Activated T-cell treated with anti-CD3 and anti-CD28 coated beads, Interleukin-2, amount 50 U/mL, for 4 hours (primary cell): ENCODE measurements around the gene IFNA7. TPM values are rescaled to one million over a fixed set of nuclear protein-coding genes. Genes with fewer than 3 reads are reported as not detected.
A peak's percentile ranks its signal among the peaks of the same experiment; 100 is the strongest.
"Not testable (repeated sequence)": the region's sequence is repeated elsewhere in the genome, so short reads cannot be mapped to it uniquely, and the experiment has no call there.

Source experiments
- ATAC-seq, 2 donors: fragments of 200-7000 bp; cut with Tn5 transposase; one replicate each; pipeline ENCODE4 v1.10.0; 2021
- DNase-seq: peaks from one replicate; pipeline ENCODE4 v3.0.0-alpha.2; 2020
- H3K27me3 Mint-ChIP-seq: one replicate; pipeline ENCODE4 v1.8.0; 2021; ENCODE audit warnings: low read depth, mixed read lengths
- H3K36me3 Mint-ChIP-seq: one replicate; pipeline ENCODE4 v1.8.0; 2022; ENCODE audit warnings: mixed read lengths; ENCODE audit not compliant: insufficient read depth
- H3K4me1 Mint-ChIP-seq: one replicate; pipeline ENCODE4 v1.8.0; 2021; ENCODE audit warnings: low read depth, mixed read lengths
- H3K4me3 Mint-ChIP-seq: one replicate; pipeline ENCODE4 v1.8.0; 2021; ENCODE audit warnings: mild to moderate bottlenecking, moderate library complexity, mixed read lengths
- H3K9me3 Mint-ChIP-seq: one replicate; pipeline ENCODE4 v1.8.0; 2021; ENCODE audit warnings: mixed read lengths
- total RNA-seq, 3 donors: library from RNA; stranded (reverse); gene quantifications; one replicate each; pipeline ENCODE4 v1.2.1, GENCODE V29; 2021

Gene IFNA7
- total RNA-seq, result not detected

DNA sequence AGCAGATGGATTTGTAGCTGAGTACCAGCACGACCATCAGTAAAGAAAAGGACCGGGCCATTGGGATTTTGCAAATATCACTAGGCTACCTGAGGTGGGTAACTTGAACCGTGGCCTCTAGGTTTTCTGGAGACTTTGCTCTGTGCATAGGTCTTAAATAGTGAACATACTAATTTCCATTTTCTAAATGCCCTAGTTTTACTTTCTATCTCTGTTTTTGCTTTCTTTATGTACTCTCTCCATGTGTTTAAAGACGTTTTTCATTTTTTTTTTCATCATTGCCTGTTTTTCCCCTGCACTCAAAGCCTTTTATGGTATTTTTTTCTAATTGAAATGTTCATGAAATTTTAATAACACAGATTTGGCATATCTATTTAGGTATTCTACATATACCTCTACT, at the start of gene IFNA7:
Gene IFNA7, minus strand, starts transcription at position 101 of the 400 bp plus-strand sequence. Its CDS starts 40 bp downstream, at position 61.
- H3K4me1 Mint-ChIP-seq, H3K9me3 Mint-ChIP-seq, DNase-seq, H3K4me3 Mint-ChIP-seq, ATAC-seq, H3K36me3 Mint-ChIP-seq: not testable (repeated sequence)
- peaks cover 14% of the 10 kb centered on the region for H3K27me3 Mint-ChIP-seq

DNA sequence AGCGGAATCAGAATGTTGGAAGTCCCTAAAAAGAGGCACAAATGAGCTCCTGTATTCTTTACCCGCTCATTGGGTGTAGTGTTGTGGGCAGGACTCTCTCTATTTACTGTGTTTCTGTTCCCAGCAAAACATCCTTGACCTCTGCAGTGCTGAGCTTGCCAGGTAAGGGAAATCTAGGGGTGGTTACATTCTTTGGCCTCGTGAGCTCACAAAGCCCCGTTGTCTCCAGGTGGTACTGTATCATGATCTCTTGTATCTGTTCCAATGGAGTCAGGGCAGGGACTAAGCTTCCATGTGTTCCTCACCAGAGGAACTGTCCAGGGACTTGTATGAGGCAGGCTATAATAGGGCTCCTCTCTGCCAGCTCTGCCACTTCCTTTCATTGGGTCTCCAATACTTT, 49.6 kb upstream of the IFNA7 start:
- ATAC-seq (no peak), DNase-seq (no peak)
- Mint-ChIP-seq H3K27me3 (peaks cover 24% of the 10 kb centered on the region), H3K4me3 (no peak overlapping the region), H3K36me3 (no peaks in the 10 kb centered on the region), H3K4me1 (peaks cover 4% of the 10 kb centered on the region), H3K9me3 (no peaks in the 10 kb centered on the region)

DNA sequence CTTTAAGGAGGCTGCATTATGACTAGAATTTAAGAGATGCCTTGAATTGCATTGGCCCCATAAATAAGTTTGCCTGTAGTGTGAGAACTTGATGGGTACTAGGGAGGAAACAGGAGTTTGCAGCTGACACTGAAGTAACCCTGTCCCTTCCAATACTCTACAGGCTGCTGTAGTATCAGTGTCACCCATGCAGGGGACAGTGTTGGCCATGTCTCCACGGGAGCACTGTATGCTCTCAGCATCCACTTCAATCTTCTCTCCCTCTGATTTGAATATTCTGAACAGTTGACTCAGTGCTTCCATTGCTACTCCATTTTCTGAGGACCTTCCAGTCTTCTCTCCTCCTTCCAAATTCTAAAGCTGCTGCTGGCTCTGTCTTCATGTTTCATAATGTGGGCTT, 49.2 kb upstream of the IFNA7 start:
- H3K4me1 Mint-ChIP-seq, result peaks cover 4% of the 10 kb centered on the region
- DNase-seq (no peak), ATAC-seq (no peak)
- no peaks in the 10 kb centered on the region for H3K36me3 Mint-ChIP-seq
- peaks cover 21% of the 10 kb centered on the region for H3K27me3 Mint-ChIP-seq
- no peaks in the 10 kb centered on the region for H3K9me3 Mint-ChIP-seq
- H3K4me3 Mint-ChIP-seq, result no peak overlapping the region

DNA sequence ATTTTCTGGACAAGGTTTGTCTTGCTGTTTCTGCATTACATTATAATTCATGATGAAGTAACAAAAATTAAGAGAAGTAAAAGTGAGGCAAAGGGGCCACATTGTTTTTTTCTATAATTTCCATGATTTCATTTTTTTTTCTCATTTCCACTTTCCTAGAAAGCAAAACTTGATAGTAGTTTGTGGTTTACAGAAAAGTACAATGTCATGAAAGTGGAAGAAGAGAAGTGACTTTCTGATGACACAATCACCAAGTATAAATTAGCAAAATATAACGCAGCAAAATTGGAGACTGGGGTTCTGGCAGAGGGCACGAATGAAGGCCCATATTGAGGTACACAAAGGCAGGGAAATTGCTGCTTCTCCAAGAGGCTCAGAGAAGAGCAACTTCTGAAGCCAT, 42.8 kb upstream of the IFNA7 start:
- Mint-ChIP-seq H3K36me3 (no peaks in the 10 kb centered on the region), H3K4me3 (no peak overlapping the region), H3K4me1 (no peaks in the 10 kb centered on the region), H3K27me3 (peaks cover 9% of the 10 kb centered on the region), H3K9me3 (no peaks in the 10 kb centered on the region)
- DNase-seq (no peak), ATAC-seq (no peak)

DNA sequence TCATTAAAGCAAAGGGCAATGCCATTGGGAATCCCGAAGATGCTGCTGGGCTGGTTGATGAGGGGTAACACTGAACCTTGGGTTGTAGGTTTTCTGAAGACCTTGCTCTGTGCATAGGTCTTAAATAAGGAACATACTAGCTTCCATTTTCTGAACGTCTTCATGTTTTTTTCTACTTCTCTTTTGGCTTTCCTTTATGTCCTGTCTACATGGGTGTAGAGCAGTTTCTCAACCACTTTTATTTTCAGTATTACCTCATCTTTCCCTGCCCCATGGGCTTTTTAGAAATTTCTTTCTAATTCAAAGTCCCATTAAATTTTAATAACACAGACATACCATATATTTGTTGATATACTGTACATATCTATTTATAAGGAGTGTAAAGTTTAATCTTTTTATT, 37.9 kb upstream of the IFNA7 start, which contains the start of gene IFNA14:
Gene IFNA14, minus strand, starts transcription at position 95 of the 400 bp plus-strand sequence. Its CDS starts 70 bp downstream, at position 25.
- DNase-seq, result no peak
- H3K4me3 Mint-ChIP-seq, result no peak within 1 kb of the TSS
- H3K36me3 Mint-ChIP-seq, result no peaks in the 10 kb centered on the region
- H3K4me1 Mint-ChIP-seq, result peaks cover 9% of the 10 kb centered on the region
- ATAC-seq, result no peak
- H3K27me3 Mint-ChIP-seq, result peaks cover 6% of the 10 kb centered on the region
- no peaks in the 10 kb centered on the region for H3K9me3 Mint-ChIP-seq

DNA sequence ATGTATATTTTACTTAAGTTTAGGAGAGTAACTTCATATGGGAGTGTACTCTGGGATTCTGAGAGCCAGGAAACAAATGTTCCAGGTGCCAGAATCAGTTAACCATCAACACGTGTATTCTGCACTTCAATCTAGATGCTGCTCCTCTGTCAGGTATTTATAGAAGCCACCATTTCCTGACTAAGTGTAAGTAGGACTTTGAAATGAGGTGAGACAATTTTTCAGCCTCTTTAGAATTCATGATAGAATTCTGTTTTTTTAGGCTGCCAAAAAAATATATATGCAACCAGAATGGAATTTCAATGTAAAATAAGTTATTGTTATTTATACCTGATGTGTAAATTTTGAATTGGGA, 34.3 kb upstream of the IFNA7 start:
- not testable (repeated sequence) for ATAC-seq, H3K27me3 Mint-ChIP-seq, H3K9me3 Mint-ChIP-seq, H3K4me3 Mint-ChIP-seq, H3K4me1 Mint-ChIP-seq, DNase-seq, H3K36me3 Mint-ChIP-seq

DNA sequence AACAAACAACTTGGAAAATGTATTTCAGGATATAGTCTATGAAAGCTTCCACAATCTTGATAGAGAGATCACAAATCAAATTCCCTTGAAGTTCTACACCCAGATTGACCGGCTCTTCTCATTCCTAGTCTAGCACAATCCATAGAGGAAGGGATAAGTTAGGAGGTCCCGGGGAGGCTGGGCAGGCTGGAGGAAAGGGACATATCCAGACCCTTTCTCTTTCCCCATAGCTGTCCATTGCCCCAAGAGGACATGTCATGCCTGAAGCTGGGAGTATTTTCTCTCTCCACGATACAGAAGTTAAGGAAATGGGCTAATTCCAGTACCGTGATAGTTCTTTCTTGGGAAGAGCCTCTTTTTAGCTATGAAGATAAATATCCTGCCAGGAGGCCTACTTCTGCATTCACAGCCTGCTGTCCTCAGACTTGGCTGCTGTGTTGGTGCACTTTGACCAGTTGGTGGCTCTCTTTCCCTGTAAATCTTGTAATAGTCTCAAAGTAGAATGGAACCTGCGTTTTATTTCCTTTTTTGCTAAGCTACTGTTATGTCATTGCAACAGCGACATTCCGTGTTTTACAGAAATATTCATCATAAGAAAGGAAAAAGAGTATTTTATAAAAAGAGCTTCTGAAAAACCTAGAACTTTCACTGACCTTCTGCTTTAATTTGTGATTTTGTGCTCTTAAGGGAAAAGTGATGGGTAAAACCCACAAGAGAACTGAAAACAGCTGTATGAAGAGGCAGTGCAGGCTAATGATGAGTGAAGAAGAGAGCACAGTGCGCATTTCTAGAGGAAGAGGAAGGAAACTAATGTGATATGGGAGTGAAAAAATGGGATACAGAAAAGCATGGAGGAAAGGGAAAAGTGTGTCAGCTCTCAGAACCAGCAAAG, 33.7 kb upstream of the IFNA7 start:
- not testable (repeated sequence) for H3K9me3 Mint-ChIP-seq, H3K4me1 Mint-ChIP-seq, DNase-seq, H3K27me3 Mint-ChIP-seq, H3K36me3 Mint-ChIP-seq
- ATAC-seq, result peak; percentile 48 to 63
- peak overlapping the region; percentile 42 for H3K4me3 Mint-ChIP-seq

DNA sequence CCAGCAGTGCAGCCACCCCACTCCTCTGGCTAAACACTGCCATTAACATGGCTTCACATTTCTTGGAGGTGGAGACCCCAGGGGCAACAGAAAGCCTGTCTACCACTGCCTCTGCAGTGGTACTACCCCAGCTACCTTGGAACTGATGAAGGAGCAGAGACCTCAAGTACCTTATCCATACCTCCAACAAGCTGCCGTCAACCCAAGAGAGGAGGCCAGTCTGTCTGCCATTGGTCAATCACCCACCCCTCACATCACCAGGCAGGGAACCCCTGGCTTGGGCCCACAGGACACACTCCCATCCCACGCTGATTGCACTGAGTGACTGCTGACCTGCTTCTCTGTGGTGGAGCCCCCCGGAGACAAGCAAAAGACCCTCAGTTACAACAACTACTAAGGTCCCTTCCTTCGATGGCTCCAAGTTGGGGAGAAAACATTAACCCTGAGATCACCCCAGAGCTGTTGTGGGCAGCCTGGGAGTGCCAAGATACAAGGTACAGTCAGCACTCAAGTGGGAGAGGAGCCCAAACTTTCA, 32.2 kb upstream of the IFNA7 start:
- Mint-ChIP-seq H3K4me1 (peaks cover 9% of the 10 kb centered on the region), H3K27me3 (peaks cover 2% of the 10 kb centered on the region), H3K9me3 (no peaks in the 10 kb centered on the region), H3K4me3 (no peak overlapping the region), H3K36me3 (no peaks in the 10 kb centered on the region)
- no peak for DNase-seq
- ATAC-seq, result no peak

DNA sequence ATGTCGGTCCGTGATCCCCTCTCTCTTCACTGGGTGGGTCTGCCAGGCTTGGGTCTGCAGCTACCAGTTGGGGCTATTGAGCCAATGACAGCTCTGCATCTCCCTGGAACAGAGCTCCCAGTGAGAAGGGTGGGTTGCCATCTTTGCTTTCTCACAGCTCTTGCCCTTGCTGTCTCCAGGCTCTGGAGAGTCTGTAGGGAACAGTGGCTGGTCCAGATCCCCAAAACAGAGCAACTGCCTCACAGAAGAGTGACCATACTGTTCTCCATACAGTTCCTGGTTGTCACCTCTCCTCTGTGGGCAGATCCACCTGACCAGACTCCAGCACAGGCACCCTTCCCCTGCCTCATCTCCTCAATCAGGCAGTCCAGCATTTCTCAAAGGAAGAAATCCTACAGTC, 31.3 kb upstream of the IFNA7 start:
- ATAC-seq, result no peak
- no peaks in the 10 kb centered on the region for H3K36me3 Mint-ChIP-seq
- peaks cover 9% of the 10 kb centered on the region for H3K4me1 Mint-ChIP-seq
- no peak overlapping the region for H3K4me3 Mint-ChIP-seq
- no peaks in the 10 kb centered on the region for H3K9me3 Mint-ChIP-seq
- DNase-seq, result no peak
- peaks cover 2% of the 10 kb centered on the region for H3K27me3 Mint-ChIP-seq

DNA sequence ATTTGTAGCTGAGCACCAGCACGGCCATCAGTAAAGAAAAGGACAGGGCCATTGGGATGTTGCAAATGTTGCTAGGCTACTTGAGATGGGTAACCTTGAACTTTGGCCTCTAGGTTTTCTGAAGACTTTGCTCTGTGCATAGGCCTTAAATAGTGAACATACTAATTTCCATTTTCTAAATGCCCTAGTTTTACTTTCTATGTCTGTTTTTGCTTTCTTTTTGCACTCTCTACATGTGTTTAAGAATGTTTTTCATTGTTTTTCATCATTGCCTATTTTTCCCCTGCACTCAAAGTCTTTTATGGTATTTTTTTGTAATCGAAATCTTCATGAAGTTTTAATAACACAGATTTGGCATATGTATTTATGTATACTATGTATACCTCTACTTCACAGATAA, 26.1 kb upstream of the IFNA7 start, which contains the start of gene IFNA17:
Gene IFNA17, minus strand, starts transcription at position 101 of the 400 bp plus-strand sequence. Its CDS starts 49 bp downstream, at position 52.
- H3K4me1 Mint-ChIP-seq, result no peaks in the 10 kb centered on the region
- H3K9me3 Mint-ChIP-seq, result no peaks in the 10 kb centered on the region
- no peak for DNase-seq
- no peak for ATAC-seq
- H3K27me3 Mint-ChIP-seq, result no peaks in the 10 kb centered on the region
- no peak within 1 kb of the TSS for H3K4me3 Mint-ChIP-seq
- no peaks in the 10 kb centered on the region for H3K36me3 Mint-ChIP-seq

DNA sequence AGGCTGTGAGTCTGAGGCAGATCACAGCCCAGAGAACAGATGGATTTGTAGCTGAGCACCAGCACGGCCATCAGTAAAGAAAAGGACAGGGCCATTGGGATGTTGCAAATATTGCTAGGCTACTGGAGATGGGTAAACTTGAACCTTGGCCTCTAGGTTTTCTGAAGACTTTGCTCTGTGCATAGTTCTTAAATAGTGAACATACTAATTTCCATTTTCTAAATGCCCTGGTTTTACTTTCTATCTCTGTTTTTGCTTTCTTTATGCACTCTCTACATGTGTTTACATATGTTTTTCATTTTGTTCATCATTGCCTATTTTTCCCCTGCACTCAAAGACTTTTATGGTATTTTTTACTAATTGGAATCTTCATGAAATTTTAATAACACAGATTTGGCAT, 15.2 kb upstream of the IFNA7 start, which contains the start of gene IFNA16:
Gene IFNA16, minus strand, starts transcription at position 101 of the 400 bp plus-strand sequence. Its CDS starts 6 bp downstream, at position 95.
- H3K27me3 Mint-ChIP-seq, result peaks cover 23% of the 10 kb centered on the region
- H3K4me3 Mint-ChIP-seq, ATAC-seq, H3K4me1 Mint-ChIP-seq, DNase-seq, H3K36me3 Mint-ChIP-seq, H3K9me3 Mint-ChIP-seq: not testable (repeated sequence)

DNA sequence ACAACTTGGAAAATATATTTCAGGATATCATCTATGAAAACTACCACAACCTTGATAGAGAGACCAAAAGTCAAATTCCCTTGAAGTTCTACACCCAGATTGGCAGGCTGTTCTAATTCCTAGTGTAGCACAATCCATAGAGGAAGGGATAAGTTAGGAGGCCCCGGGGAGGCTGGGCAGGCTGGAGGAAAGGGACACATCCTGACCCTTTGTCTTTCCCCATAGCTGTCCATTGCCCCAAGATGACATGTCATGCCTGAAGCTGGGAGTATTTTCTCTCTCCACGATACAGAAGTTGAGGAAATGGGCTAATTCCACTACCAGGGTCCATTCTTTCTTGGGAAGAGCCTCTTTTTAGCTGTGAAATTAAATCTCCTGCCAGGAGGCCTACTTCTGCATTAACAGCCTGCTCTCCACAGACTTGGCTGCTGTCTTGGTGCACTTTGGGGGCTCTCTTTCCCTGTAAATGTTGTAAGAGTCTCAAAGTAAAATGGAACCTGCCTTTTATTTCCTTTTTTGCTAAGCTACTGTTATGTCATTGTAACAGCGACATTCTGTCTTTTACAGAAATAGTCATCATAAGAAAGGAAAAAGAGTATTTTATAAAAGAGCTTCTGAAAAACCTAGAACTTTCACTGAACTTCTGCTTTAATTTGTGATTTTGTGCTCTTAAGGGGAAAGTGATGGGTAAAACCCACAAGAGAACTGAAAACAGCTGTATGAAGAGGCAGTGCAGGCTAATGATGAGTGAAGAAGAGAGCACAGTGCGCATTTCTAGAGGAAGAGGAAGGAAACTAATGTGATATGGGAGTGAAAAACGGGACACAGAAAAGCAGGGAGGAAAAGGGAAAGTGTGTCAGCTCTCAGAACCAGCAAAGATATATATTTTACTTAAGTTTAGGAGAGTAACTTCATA, 11.7 kb upstream of the IFNA7 start:
- not testable (repeated sequence) for H3K4me3 Mint-ChIP-seq
- peak in 1 of 2 donors; percentile 43 for ATAC-seq

DNA sequence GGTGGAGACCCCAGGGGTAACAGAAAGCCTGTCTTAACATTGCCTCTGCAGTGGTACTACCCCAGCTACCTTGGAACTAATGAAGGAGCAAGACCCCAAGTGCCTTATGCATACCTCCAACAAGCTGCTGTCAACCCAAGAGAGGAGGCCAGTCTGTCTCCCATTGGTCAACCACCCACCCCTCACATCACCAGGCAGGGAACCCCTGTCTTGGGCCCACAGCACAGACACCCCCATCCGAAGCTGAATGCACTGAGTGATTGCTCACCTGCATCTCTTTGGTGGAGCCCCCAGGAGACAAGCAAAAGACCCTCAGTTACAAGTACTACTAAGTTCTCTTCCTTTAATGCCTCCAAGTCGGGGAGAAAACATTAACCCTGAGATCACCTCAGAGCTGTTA, 10.2 kb upstream of the IFNA7 start:
- not testable (repeated sequence) for H3K36me3 Mint-ChIP-seq, DNase-seq, H3K27me3 Mint-ChIP-seq, H3K4me3 Mint-ChIP-seq, H3K4me1 Mint-ChIP-seq, H3K9me3 Mint-ChIP-seq, ATAC-seq

More for the DNA sequence above, 11.7 kb upstream of the IFNA7 start:
- not testable (repeated sequence) for H3K27me3 Mint-ChIP-seq, H3K9me3 Mint-ChIP-seq, H3K4me1 Mint-ChIP-seq, DNase-seq, H3K36me3 Mint-ChIP-seq

DNA sequence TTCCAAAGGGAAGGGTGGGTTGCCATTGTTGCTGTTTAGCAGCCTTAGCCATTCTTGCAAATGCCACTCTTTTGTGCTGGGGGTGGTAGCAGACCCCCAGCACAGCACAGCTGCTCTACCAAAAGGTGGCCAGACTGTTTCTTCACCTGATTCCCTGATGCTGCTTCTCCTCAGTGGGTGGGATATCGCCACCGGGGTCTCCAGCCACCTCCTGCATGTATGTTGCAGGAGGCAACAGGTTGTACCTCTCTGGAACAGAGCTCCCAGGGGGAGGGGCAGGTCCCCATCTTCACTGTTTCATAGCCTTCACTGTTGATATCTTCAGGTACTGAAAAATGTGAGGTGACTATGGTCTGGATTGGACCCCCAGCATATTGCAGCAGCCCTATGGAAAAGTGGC, 8.8 kb upstream of the IFNA7 start:
- H3K36me3 Mint-ChIP-seq, ATAC-seq, H3K9me3 Mint-ChIP-seq, H3K4me1 Mint-ChIP-seq, H3K4me3 Mint-ChIP-seq, DNase-seq: not testable (repeated sequence)
- H3K27me3 Mint-ChIP-seq, result peaks cover 11% of the 10 kb centered on the region
